Dedifferentiated amniotic fluid mesenchymal stem cell (primary cell): ENCODE data around the gene CNKSR3.

ENCODE experiments used
- DNase-seq: peaks from one replicate; pipeline ENCODE4 v3.0.0-alpha.2; 2016; ENCODE audit errors: extremely low spot score

Gene CNKSR3

DNA sequence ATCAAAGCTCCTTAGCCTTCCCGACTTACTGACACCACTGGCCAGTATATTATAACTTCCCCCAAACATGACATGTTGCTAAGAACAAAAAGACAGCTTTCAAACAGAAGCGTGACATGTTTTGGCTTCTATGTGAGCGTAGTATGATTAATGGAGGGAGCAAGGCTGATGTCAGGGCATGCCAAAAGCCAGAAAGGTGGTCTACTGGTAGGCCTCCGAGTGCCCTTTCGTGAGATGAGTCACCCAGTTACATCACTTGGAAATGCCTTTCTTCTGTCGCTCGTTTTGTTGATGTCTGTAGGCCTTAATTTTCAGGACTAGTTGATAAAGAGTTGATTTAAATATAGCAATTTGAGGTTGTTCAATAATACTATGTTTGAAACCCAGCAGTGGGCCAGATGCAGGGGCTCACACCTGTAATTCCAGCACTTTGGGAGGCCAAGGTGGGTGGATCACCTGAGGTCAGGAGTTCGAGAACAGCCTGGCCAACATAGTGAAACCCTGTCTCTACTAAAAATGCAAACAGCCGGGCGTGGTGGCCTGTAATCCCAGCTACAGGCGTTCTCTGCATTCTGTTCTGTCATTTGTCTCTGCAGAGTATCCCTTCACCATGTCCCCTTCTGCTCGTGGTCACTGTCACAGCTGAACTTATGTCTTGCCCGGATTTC, 53.3 kb downstream of the CNKSR3 start:
- DNase-seq: no peak

DNA sequence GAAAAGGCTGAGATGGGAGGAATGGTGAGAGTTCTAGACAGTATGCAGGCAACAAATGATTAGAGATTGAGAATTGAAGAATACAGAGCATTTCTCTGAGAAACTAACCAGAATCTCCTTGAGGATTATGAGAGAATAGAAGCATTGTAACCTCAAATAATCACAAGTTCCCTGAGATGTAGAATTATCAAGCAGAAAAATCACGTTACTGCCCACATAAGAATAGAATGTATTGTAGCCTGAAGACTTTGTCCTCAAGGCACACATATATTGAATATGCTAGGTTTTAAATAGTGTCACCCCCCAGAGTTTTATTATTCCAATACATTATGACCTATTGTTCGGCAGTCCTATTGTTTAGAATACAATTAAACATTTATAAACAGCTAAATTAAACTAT, 57.2 kb downstream of the CNKSR3 start:
- no peak for DNase-seq

DNA sequence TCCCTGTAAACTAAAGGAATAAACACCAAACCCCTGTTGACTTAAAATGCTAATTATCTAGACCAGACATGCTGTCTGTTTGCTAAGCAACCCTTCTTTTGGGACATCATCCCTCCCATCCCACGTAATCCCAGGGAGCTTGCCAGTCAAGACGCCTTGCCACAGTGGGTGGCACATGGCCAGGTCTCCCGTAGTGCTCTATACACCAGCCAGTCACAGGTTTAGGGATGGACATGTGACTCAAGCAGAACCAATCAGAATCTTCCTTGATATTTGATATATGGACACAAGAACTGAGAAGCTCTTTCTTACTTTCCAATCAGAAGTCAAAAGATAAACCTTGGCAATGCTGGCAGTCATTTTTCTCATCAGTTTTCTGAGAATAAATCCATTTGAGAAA, 60.0 kb downstream of the CNKSR3 start:
- DNase-seq: no peak

DNA sequence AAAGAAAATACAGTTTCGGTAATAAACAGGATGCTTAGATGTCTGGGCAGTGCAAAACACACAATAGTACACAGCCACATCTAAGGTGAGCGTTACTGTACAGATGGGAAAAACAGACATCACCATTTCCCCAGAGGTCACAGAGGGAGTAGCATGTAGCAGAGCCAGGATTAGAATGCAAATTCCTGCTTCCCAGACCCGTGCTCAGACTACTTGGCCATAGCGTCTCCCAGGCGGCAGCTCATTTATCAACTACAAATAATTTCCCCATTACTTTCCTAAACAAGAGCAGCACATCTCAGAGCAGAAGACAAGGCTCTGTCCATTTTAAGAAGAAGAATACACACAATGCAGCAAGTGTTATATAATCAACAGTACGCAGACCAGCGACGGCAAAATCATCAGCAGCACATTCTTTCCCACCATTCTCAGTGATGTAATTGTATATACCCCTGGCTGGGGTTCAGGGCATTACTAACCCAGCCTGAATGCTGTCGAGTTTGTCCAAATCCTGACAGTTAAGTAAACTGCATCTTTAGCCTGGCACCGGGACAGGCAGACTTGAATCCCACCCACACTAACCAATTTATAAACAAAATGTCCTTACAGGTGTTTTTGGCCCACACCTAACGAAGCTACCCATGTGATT, 61.9 kb downstream of the CNKSR3 start:
- DNase-seq: peak; percentile 73

DNA sequence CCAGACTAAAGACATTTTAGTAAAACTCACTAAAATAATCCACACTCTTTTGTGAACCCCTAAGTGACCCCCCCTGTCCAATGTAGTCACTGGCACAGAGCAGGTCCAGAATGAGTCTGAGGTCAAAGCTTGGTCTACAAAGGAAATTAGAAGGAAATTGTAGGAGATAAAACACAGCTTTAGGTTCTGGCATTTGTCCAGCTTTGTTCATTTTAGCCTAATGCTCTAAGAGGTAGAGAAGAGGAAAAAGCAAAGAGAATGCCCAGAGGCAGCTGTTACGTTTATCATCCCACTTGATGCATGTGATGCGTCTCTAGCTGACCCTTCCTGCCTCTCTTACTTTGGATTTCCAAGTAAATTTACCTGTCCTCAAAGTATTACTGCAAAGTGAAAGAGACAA, 62.5 kb downstream of the CNKSR3 start:
- no peak for DNase-seq

DNA sequence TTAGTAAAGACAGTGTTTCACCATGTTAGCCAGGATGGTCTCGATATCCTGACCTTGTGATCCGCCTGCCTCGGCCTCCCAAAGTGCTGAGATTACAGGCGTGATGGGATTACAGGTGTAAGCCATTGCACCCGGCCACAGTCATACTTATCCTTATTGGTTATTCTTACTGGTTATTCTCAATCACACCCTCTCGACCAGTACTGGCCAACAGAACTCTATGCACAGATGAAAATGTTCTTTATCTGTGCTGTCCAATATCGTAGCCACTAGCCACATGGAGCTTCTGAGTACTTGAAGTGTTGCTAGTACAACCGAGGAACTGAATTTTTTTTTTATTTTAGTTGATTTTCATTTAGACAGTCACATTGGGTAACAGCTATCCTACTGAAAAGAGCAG, 63.5 kb downstream of the CNKSR3 start:
- no peak for DNase-seq

DNA sequence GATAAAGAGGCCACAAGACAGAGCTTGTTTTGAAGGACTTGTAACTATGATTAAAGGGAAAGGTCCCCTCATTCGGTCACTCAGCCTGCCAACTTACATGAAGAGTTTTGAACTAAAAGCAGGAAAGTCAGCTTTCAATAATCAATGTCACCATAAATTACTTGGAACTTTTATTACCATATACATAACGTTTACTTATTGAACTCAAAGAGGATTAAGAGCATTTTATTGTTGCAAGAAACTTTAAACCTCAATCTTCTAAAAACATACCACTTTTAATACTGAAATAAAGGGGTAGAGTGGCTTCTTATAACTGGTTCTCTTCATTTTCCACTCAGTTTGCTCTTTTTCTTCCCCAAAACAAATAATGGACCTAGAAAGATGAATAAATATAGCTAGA, 65.1 kb downstream of the CNKSR3 start:
- DNase-seq: no peak

DNA sequence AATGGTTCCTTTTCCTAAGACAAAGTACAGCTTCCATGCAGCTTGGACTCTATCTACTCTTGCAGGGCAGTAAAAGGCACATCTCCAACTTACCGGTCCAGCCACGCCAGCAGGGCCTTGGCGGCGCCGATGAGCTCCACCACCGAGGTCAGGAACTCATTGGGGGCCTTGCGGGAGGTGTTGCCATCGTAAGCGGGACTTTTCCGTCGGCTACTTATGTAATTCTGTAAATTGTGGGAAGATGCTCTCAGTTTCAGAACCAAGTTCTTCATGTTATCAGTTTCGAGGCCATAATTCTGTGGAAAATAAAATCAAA, 68.5 kb downstream of the CNKSR3 start:
- no peak for DNase-seq

DNA sequence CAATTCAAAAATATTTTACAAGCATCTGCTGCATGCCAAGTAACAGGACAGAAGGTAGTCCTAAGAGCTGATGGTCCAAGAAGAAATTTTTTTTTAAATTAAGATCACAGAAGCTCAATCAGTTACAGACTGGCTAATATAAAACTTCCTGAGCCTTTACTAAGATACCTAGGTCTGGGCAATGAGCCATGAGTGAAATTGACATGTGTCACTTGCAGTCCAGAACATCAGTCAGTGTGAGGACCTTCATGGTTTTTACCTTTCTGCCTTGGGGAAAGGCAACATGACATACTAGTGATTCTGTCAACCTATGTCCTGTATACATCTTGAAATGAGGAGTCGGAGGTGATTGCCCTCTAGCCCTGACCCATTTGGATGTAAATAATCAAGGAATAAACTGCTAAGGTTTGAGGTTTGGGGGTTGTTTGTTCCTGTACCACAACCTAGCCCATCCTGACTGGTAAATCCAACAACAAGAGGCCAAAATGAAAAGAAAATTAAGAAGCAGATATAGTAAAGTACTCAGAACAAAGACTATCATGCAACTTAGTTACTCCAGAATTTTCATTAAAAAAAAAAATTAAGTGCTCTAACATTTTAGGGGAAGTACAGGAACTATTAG, 70.0 kb downstream of the CNKSR3 start:
- no peak for DNase-seq

DNA sequence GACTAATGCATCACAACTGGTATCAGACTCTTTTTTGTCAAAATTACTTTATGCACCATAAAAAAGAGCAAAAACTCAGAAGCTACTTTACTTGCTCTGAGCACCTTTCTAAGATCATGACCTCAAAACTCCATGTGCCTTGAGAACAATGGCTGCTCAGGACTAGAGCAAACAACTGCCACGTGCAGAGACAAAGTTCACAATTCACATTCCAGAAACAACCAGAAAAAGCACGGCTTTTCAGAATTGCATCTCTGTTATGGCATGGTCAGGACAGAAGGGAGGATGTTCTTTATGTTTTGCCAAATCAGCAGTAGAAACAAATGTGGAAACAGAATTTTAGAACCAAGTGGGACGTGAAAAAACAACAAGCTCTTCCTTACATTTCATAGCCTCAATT, 70.5 kb downstream of the CNKSR3 start:
- no peak for DNase-seq

DNA sequence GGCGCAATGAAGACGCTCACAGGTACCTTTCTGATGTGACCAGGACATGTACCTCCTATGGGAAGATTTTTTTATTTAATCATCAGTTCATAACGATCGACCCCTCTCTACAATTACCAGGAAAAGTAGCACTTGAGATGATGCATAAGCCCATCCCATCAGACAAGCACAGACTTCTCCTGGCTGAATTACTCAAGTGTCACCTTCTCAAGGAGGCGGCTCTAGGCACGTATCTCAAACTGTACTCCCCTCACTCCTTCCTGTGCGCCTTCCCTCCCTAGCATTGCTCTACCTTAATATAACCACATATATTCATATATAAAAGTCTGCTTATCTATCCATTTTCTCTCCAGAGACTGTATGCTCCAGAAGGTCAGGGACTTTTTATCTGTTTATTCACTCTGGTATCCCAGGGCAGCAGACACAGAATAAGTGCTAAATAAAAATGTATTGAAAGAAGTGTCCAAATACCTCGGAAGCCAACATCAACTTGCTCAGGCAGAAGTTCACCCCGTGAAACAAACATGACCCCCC, 71.5 kb downstream of the CNKSR3 start:
- no peak for DNase-seq

DNA sequence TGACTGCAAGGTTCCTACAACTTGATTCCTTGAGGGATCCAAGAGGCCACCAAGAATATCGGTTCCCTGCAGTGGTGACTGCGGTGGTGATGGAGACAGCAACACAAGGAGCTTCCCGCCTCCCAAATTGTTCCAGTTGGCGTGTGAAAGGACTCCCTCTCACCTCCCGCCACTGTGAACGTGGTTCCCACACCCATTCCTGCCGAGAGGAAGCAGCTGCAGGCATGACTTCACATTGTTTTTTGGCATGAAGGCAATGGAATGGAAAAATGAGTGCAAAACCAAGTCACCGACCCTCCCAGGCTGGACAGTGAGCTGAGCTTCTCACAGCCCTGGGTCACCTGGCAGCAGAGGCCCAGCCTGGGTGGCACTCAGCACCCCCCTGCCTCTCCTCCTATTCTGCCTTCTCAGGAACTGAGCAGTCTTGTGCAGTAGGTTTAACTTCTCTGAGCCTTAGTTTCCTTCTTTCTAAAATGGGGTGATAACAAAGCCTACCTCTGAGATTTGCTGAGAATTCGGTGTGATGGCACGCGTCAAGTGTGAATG, 75.0 kb downstream of the CNKSR3 start:
- DNase-seq: no peak

DNA sequence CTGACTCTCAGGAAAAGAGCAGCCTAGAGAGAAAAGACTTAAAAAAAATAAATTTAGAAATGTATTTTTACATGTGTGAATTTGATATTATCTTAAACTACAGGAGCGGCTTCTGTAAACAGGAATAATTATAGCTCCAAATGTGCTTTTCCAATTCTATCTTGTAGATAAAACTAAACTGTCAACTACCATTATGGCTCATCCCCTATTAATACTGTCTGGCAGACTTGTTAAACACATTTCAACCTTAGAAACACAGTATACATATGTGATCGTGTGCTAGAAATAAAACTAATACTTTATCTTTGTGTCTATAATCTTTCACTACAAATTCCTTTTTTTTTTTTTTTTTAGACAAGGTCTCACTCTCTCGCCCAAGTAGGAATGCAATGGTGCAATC, 75.8 kb downstream of the CNKSR3 start:
- no peak for DNase-seq

DNA sequence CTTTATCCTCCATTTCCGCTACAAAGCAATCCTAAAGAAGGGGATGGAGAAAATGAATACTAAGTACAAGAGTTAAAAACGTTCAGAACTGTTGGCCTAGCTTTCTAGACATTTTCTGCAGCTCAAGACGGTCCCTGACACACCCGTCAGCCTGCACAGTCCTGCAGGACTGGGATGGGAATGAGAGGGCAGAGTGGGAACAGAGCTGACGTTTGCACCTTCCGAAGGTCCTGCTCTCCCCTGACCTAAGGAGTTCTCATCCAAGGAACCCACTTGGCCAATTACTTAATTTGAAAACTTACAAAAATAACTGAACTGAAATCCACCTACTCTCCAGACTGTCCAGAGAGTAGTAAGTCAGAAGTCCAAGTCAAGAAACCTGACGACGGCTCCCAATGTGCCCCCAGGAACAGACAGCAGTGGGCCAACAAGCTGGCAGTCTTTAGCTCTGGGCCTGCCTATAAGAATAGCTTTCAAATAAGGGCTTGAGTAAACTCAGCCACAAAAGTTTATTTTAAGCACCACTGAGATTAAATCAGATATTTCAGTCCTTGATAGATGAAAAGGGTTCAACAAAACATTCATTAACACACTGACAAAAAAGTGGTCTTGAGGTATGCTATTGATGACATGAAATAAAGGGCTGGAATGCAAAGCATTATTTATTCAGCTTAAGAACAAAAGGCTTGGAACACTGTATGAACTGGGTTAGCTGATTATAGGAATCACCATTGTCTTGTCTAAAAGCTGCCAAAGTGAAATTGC, 76.8 kb downstream of the CNKSR3 start:
- no peak for DNase-seq

DNA sequence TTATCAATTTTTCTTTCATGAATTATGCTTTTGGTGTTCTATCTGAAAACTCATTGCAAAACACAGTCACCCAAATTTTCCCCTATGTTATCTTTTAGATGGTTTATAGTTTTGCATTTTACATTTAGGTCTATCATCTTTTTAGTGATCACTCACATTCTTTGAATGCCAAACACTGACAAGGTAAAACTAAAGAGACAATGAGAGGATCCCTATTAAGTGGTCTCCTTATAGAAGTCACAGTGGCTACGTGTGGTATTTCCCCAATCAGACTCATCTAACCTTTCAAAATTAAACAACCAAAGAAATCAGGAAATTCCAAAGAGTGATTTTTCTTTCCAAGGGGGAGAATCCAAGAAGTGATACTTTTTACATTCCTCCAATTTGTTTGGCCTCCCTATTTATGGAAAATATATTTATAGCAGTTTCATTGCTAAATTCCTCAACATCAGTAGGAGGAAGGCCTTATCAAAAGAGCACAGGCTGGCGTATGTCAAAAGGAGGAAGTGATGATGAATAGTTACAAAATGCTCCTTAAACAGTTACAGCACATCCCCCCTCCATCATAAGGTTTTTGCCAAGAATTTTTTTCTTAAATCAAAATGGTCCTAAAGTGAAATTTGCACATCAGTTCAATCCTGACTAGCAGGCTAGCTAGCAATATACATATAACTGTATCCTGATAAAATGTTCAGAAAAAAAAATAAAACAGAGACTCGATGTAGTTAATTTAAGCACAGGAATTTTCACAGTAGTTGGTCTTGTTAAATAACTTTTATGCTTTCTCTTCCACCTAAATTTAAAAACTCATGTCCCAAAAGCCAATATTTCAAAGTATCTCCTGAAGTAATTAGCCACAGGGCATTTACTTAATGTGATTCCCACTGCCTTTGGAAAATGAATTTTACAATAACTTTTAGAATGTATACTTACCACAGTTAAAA, 77.7 kb downstream of the CNKSR3 start:
- peak; percentile 27 for DNase-seq

DNA sequence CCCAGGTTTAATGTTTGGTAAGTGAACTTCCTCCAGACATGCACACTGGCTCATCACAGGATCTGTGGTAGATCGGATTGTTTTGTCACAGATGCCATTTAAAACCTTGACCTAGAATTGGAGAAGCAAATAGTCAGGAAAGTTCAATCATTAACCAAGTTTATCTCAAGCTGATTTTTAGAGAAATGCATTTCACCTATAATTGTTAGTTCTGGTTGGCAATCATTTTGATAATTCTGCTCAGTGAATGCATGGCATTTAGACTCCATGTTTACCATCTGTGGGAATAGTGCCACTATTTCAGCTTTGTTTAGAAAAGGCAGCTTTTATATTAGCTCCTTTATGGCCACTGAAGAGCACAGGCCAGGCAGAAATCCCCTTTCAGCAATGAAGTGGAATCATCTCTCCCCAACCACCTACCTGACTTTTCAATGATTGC, 80.0 kb downstream of the CNKSR3 start:
- no peak for DNase-seq

DNA sequence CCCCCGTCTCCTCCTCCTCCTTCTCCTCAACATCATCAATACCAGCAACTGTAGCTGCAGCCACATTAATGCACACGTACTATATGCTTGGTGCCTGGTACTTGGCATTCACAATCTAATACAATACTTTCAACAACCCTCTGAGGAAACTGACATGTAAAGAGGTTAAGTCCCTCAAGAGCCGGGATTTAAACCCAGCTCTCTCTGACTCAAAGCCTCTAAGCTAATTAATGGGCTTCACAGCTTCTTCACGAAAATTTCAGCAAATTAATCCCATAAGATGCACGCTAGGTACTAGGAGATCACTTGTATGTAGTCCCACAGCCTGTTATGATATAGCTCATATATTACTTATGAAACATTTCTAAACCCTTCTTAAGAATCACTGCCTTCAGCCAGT, 80.8 kb downstream of the CNKSR3 start:
- DNase-seq: no peak

DNA sequence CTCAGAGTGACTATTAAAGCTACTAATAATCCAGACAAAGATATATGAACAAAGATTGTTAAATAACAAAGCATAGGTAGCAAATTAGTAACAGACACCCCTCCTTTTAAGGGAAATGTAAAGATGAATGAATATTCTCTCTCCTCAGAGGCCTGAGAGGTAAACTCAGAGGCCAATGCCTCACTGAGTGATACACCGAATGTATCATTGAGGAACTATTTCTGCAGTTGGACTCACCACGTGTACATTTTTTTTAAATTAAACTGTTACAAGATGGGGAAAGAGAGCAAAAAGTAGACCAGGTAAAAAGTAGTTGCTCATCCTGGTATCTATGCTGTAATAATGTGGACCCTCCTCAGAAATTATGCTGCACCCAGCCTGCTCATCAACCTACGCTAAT, 81.6 kb downstream of the CNKSR3 start:
- no peak for DNase-seq

DNA sequence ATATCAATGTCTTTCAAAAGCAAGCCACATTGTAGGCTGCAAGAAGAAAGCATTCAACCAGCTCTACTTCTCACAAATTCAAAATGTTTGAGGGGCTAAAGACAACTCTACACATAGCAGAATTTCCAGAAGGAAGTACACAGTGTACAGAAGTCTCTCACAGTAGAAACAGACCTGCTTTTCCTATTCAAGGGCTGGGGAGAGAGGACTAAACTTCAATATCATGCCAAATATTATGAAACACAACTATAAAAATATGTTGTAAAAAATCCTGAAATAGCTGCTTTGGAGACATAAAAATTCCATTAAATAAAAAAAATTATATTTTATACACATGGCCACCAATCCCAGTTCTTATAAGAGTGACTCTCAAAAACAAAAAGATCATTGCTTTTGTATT, 83.0 kb downstream of the CNKSR3 start:
- no peak for DNase-seq

DNA sequence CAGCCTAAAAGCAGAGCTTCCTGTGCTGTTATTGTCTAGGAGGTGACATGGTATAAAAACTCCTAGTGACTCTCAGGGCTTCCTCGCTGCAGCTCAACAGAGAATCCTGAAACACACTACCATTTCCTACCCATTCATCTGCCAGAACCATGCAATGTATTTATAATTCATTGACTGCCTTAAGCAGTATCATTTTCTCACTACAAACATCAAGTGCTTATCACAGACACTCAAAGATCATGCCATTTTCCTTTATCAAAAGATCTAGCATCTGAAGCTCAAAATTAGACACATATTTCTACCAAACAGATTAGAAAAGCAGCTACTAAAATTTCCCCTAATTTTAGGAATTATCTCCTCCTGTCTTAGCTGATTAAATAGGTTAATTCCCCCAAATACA, 83.5 kb downstream of the CNKSR3 start:
- no peak for DNase-seq

DNA sequence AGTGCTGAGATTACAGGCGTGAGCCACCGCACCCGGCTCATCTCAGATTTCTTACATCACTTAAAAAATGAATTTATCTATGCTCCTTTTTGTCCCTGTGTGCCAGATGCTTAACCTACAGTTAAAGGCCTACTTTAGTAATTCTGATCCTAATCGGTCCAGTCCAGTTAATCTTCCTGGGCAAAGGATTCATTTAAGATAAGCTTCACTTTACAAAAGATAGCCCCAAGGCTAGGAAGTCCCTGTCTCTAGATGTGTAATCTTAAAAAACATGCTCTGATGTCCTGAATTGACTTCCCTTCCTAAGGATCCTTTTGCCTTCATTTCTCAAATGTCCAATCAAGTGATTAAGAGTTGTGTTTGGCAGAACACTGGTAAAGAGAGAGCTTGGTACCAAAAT, 85.5 kb downstream of the CNKSR3 start:
- no peak for DNase-seq
